HEK293T (cell line): ENCODE data around the gene TECR.

Experiments
- CTCF ChIA-PET: fragments of 350-600 bp; formaldehyde crosslinking; extraction: SDS; loops from one replicate; lab custom pipeline; 2021; ENCODE audit warnings: antibody characterized with exemption, inconsistent platforms; lab: Yijun Ruan, JAX
- POLR2A ChIA-PET: fragments of 350-600 bp; formaldehyde crosslinking; extraction: SDS; loops from one replicate; lab custom pipeline; 2020; ENCODE audit warnings: antibody characterized with exemption, inconsistent platforms; lab: Yijun Ruan, JAX
- DNase-seq: peaks from one replicate; pipeline ENCODE4 v3.0.0; 2012; ENCODE audit warnings: mixed read lengths; ENCODE audit errors: extremely low spot score
- ARNT ChIP-seq: fragments of 450-650 bp; IDR thresholded peaks from 2 replicates; pipeline ENCODE4 v1.6.1; 2017; ENCODE audit warnings: mild to moderate bottlenecking
- BHLHE40 ChIP-seq: fragments of 450-650 bp; IDR thresholded peaks from 2 replicates; pipeline ENCODE4 v1.6.1; 2016; ENCODE audit warnings: mild to moderate bottlenecking, moderate library complexity, borderline replicate concordance
- CTBP1 ChIP-seq: fragments of 450-650 bp; IDR thresholded peaks from 2 replicates; pipeline ENCODE4 v1.6.1; 2016; ENCODE audit warnings: borderline replicate concordance
- ELF4 ChIP-seq: fragments of 450-650 bp; IDR thresholded peaks from 2 replicates; pipeline ENCODE4 v1.6.1; 2017; ENCODE audit warnings: antibody characterized with exemption
- FOXA1 ChIP-seq: fragments of 450-650 bp; IDR thresholded peaks from 2 replicates; pipeline ENCODE4 v1.6.1; 2016; ENCODE audit warnings: mild to moderate bottlenecking
- FOXK2 ChIP-seq: fragments of 450-650 bp; IDR thresholded peaks from 2 replicates; pipeline ENCODE4 v1.6.1; 2016; ENCODE audit warnings: mild to moderate bottlenecking
- FOXM1 ChIP-seq: fragments of 450-650 bp; IDR thresholded peaks from 2 replicates; pipeline ENCODE4 v1.6.1; 2017; ENCODE audit warnings: mild to moderate bottlenecking, borderline replicate concordance
- HDGF ChIP-seq: fragments of 450-650 bp; IDR thresholded peaks from 2 replicates; pipeline ENCODE4 v1.6.1; 2017; ENCODE audit warnings: antibody characterized with exemption, borderline replicate concordance
- LEF1 ChIP-seq: fragments of 450-650 bp; IDR thresholded peaks from 2 replicates; pipeline ENCODE4 v1.6.1; 2017; ENCODE audit warnings: mild to moderate bottlenecking, borderline replicate concordance
- NFRKB ChIP-seq: fragments of 450-650 bp; IDR thresholded peaks from 2 replicates; pipeline ENCODE4 v1.6.1; 2016; ENCODE audit warnings: mild to moderate bottlenecking, moderate library complexity
- PKNOX1 ChIP-seq: fragments of 450-650 bp; IDR thresholded peaks from 2 replicates; pipeline ENCODE4 v1.6.1; 2016
- SP1 ChIP-seq: fragments of 450-650 bp; IDR thresholded peaks from 2 replicates; pipeline ENCODE4 v1.6.1; 2017
- SUZ12 ChIP-seq: fragments of 450-650 bp; IDR thresholded peaks from 2 replicates; pipeline ENCODE4 v1.6.1; 2016; ENCODE audit warnings: mild to moderate bottlenecking
- TARDBP ChIP-seq: fragments of 450-650 bp; IDR thresholded peaks from 2 replicates; pipeline ENCODE4 v1.6.1; 2016
- ZNF384 ChIP-seq: fragments of 450-650 bp; IDR thresholded peaks from 2 replicates; pipeline ENCODE4 v1.6.1; 2016

Gene TECR

GRCh38 chr19:14514215-14514863 lies 15.1 kb upstream of the TECR start:
- POLR2A ChIA-PET = interaction anchor here (1.0 kb wide), 1 partner anchor 1351 kb away, joined by 3 read pairs; no protein-coding TSS in a partner anchor
- TF ChIP-seq SUZ12 (no peak), ARNT (no peak), CTBP1 (no peak), FOXM1 (no peak)
- CTCF ChIA-PET = no interaction called here
- DNase-seq = no peak

GRCh38 chr19:14515501-14516047 lies 13.8 kb upstream of the TECR start:
- POLR2A ChIA-PET = interaction anchor here (0.9 kb wide), 1 partner anchor 41 kb away, joined by 3 read pairs; no protein-coding TSS in a partner anchor
- CTCF ChIA-PET = no interaction called here
- no peak for DNase-seq
- TF ChIP-seq ELF4 (no peak), NFRKB (no peak), FOXK2 (no peak), HDGF (no peak), TARDBP (no peak), ZNF384 (no peak), FOXM1 (no peak), SP1 (no peak), BHLHE40 (no peak), SUZ12 (no peak), PKNOX1 (no peak)

GRCh38 chr19:14516048-14516534 lies 13.3 kb upstream of the TECR start:
- no peak for DNase-seq
- POLR2A ChIA-PET = interaction anchor here (0.9 kb wide), 1 partner anchor 41 kb away, joined by 3 read pairs; no protein-coding TSS in a partner anchor
- CTCF ChIA-PET = no interaction called here
- TF ChIP-seq HDGF = no peak
- TF ChIP-seq SUZ12 = no peak
- TF ChIP-seq SP1 = no peak
- TF ChIP-seq FOXA1 = no peak
- no peak for TF ChIP-seq LEF1
- no peak for TF ChIP-seq TARDBP
- no peak for TF ChIP-seq ZNF384
- no peak for TF ChIP-seq FOXM1
- no peak for TF ChIP-seq CTBP1
- TF ChIP-seq ARNT = no peak
- TF ChIP-seq BHLHE40 = no peak
- TF ChIP-seq PKNOX1 = no peak

- CTCF ChIA-PET = interaction anchor here (1.9 kb wide), 1 partner anchor 13 kb away, joined by 7 read pairs; no protein-coding TSS in a partner anchor
- no peak for DNase-seq
- TF ChIP-seq CTBP1 = no peak
- POLR2A ChIA-PET = interaction anchor here (0.7 to 2.0 kb wide), 7 partner anchors 9 to 90 kb away, joined by 3 to 53 read pairs (median 7); partner anchors contain the start of gene GIPC1
Observed at GRCh38 chr19:14516746-14517438, 12.5 kb upstream of the TECR start.

- TF ChIP-seq SUZ12 (no peak), NFRKB (no peak), PKNOX1 (no peak), FOXA1 (no peak), LEF1 (no peak)
- POLR2A ChIA-PET = interaction anchor here (0.7 to 2.0 kb wide), 13 partner anchors 8 to 152 kb away, joined by 3 to 53 read pairs (median 6); partner anchors contain the start of gene GIPC1
- peak; percentile 19 for DNase-seq
- CTCF ChIA-PET = interaction anchor here (1.9 kb wide), 1 partner anchor 13 kb away, joined by 7 read pairs; no protein-coding TSS in a partner anchor
Observed at GRCh38 chr19:14517446-14517839, 12.0 kb upstream of the TECR start.

- DNase-seq = peak; percentile 69
- POLR2A ChIA-PET = interaction anchor here (0.5 to 2.0 kb wide), 24 partner anchors 8 to 832 kb away, joined by 3 to 53 read pairs (median 5); partner anchors contain the start of genes GIPC1 and NDUFB7
- peak; percentile 26; the same call in 1 of the 2 replicates for TF ChIP-seq FOXM1
- no peak for TF ChIP-seq NFRKB
- CTCF ChIA-PET = interaction anchor here (1.9 kb wide), 1 partner anchor 14 kb away, joined by 7 read pairs; no protein-coding TSS in a partner anchor
Observed at GRCh38 chr19:14517840-14518505, 11.4 kb upstream of the TECR start, which contains the start of gene DNAJB1. DNAJB1 (minus strand) TSS chr19:14518397; CDS start chr19:14518349, 48 bp downstream.
